ENCODE data around the gene SLC41A3. TPM values are rescaled to one million over a fixed set of nuclear protein-coding genes. Genes with fewer than 3 reads are reported as not detected.

Gene SLC41A3
- total RNA-seq, 2 donors from 2014 or later = 46.8 to 50.4 TPM

GRCh38 chr3:126057501-126057819, 26.5 kb downstream of the SLC41A3 start:
- no peak for TF ChIP-seq CTCF (conservative IDR thresholded peaks at IDR 0.05)
- peaks cover 6% of the 10 kb centered on the region for H3K36me3 Mint-ChIP-seq (ENCODE audit: low read depth)
- H3K27me3 Mint-ChIP-seq (ENCODE audit: insufficient read depth) = no peaks in the 10 kb centered on the region
- Histone ChIP-seq H3K4me3 (ENCODE audit: low read length) (no peak overlapping the region), H3K36me3 (ENCODE audit: control insufficient read depth, insufficient read depth, low read length) (no peaks in the 10 kb centered on the region), H3K9ac (ENCODE audit: extremely low read depth, low read length, poor library complexity, severe bottlenecking) (no peak overlapping the region), H3K4me1 (ENCODE audit: control insufficient read depth, insufficient read depth, low read length) (peaks cover 10% of the 10 kb centered on the region), H3K27me3 (ENCODE audit: control insufficient read depth, insufficient read depth, low read length, poor library complexity, severe bottlenecking) (no peaks in the 10 kb centered on the region), H3K9me3 (ENCODE audit: control insufficient read depth, low read length) (no peaks in the 10 kb centered on the region), H3K27ac (ENCODE audit: low read depth, low read length) (no peak overlapping the region)
- 79 to 87% methylated on average over 10 of the region's 10 CpGs for WGBS, 2 experiments (ENCODE audit: insufficient coverage in 1 of 2, insufficient read length in 1 of 2)
- H3K4me3 Mint-ChIP-seq = no peak overlapping the region
- H3K27ac Mint-ChIP-seq = no peak overlapping the region
- no peaks in the 10 kb centered on the region for H3K9me3 Mint-ChIP-seq
- DNase-seq = no peak
- peaks cover 23% of the 10 kb centered on the region for H3K4me1 Mint-ChIP-seq

GRCh38 chr3:126056681-126057500, 27.0 kb downstream of the SLC41A3 start:
- Histone ChIP-seq H3K9ac (ENCODE audit: extremely low read depth, low read length, poor library complexity, severe bottlenecking) (no peak overlapping the region), H3K27me3 (ENCODE audit: control insufficient read depth, insufficient read depth, low read length, poor library complexity, severe bottlenecking) (no peaks in the 10 kb centered on the region), H3K36me3 (ENCODE audit: control insufficient read depth, insufficient read depth, low read length) (no peaks in the 10 kb centered on the region), H3K4me3 (ENCODE audit: low read length) (no peak overlapping the region), H3K9me3 (ENCODE audit: control insufficient read depth, low read length) (no peaks in the 10 kb centered on the region), H3K27ac (ENCODE audit: low read depth, low read length) (no peak overlapping the region), H3K4me1 (ENCODE audit: control insufficient read depth, insufficient read depth, low read length) (peaks cover 10% of the 10 kb centered on the region)
- H3K27ac Mint-ChIP-seq = no peak overlapping the region
- DNase-seq = no peak
- peaks cover 6% of the 10 kb centered on the region for H3K36me3 Mint-ChIP-seq (ENCODE audit: low read depth)
- H3K4me3 Mint-ChIP-seq = no peak overlapping the region
- H3K9me3 Mint-ChIP-seq = no peaks in the 10 kb centered on the region
- H3K27me3 Mint-ChIP-seq (ENCODE audit: insufficient read depth) = no peaks in the 10 kb centered on the region
- no peak for TF ChIP-seq CTCF (conservative IDR thresholded peaks at IDR 0.05)
- WGBS, 2 experiments (ENCODE audit: insufficient coverage in 1 of 2, insufficient read length in 1 of 2) = 87 to 96% methylated on average over 9 to 14 of the region's 14 CpGs
- H3K4me1 Mint-ChIP-seq = peaks cover 27% of the 10 kb centered on the region

GRCh38 chr3:126056088-126056487, 27.8 kb downstream of the SLC41A3 start:
- DNase-seq = no peak
- no peak for TF ChIP-seq CTCF (conservative IDR thresholded peaks at IDR 0.05)
- Mint-ChIP-seq H3K9me3 (no peaks in the 10 kb centered on the region), H3K4me1 (peaks cover 27% of the 10 kb centered on the region), H3K36me3 (ENCODE audit: low read depth) (peaks cover 6% of the 10 kb centered on the region), H3K4me3 (no peak overlapping the region), H3K27ac (no peak overlapping the region), H3K27me3 (ENCODE audit: insufficient read depth) (no peaks in the 10 kb centered on the region)
- H3K9me3 ChIP-seq (ENCODE audit: control insufficient read depth, low read length) = no peaks in the 10 kb centered on the region
- H3K27ac ChIP-seq (ENCODE audit: low read depth, low read length) = no peak overlapping the region
- no peaks in the 10 kb centered on the region for H3K36me3 ChIP-seq (ENCODE audit: control insufficient read depth, insufficient read depth, low read length)
- no peaks in the 10 kb centered on the region for H3K27me3 ChIP-seq (ENCODE audit: control insufficient read depth, insufficient read depth, low read length, poor library complexity, severe bottlenecking)
- no peak overlapping the region for H3K4me3 ChIP-seq (ENCODE audit: low read length)
- no peak overlapping the region for H3K9ac ChIP-seq (ENCODE audit: extremely low read depth, low read length, poor library complexity, severe bottlenecking)
- WGBS, 2 experiments (ENCODE audit: insufficient coverage in 1 of 2, insufficient read length in 1 of 2) = 87 to 92% methylated on average over 10 of the region's 10 CpGs
- peaks cover 10% of the 10 kb centered on the region for H3K4me1 ChIP-seq (ENCODE audit: control insufficient read depth, insufficient read depth, low read length)
